GM19455 (cell line): ENCODE results near the gene PDP2.

ENCODE experiments used
- ATAC-seq: cut with Tn5 transposase; IDR thresholded peaks from one replicate; pipeline ENCODE4 v1.9.1; 2021; ENCODE audit not compliant: unreplicated experiment

The PDP2 gene

DNA sequence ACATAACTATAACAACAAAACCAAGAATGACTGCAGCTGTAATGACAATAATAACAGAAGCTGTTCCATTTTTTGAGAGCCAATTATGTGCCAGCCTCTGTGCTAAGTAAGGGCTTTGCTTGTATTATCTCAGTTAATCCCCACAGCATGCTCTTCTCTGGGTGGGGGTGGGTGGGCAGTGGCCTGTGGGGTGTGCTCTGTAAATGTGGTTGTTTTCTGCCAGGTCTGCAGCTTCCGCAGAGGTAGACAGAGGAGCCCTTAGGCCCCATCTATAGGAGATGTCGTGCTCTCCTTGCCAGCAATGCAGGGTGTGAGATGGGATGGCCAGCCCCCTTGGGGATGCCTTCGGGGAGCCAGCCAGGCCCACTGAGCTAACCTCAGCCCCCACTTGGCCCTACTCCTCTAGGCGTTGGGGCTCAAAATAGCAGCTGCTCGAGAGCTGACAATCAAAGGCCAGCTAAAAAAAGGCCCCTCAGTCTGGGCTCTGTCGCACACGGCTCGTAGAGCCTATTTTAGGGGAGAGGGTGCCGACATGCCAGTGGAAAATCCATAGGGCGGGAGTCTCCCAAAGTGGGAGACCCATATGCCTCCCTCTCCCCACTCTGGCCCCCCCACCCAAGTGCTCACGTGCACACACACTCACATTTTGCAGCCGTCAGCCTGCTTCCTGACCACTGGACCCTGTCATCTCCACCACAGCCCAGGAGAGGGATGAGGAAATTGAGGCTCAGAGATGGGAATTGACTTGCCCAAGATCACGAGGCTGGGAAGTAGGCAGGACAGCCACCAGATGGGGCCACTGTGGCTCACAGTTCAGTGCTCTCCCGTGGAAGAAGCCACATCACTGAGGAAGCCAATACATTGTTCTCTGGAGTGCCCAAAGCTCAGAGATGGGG, 22.6 kb downstream of the PDP2 start:
- ATAC-seq, result no peak

DNA sequence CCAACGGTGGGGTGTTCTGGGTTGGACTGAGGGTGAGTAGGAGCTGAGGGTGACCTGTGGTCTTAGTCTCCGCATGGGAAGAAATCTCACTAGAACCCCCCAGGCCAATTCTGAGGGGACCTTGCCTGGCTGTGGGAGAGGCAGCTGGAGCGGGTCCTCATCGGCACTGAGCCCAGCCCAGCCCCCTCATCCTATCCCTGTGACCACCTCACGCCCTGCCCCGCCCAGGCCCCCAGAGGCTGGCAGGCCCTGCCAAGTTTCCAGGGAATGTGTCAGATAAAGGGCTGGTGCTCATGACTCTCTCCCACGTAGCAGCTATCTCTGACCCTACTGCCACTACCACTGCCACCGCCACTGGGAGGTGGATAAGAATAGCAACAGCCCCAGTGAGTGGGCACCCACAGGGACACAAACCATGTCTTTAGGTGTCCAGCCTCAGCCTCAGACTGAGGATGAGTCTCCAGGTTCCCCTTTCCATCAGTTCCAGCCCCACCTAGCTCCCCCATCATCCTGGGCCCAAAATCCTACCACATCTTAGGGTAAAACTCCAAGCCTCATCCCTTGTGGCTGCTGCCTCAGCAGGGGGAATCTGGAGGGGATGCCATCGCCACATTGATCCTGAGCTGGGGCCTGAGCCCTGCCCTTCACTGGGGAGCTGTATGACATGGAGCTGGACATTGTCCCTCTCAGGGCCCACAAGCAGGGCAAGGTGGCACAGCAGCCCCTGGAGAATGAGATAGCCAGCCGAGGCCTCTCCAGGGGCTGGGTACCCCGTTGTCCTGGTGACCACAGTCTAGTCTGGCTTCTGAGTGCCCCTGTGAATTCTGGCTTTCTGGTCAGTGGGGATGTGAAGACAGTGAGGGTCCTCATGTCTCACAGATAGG, 23.5 kb downstream of the PDP2 start:
- no peak for ATAC-seq

DNA sequence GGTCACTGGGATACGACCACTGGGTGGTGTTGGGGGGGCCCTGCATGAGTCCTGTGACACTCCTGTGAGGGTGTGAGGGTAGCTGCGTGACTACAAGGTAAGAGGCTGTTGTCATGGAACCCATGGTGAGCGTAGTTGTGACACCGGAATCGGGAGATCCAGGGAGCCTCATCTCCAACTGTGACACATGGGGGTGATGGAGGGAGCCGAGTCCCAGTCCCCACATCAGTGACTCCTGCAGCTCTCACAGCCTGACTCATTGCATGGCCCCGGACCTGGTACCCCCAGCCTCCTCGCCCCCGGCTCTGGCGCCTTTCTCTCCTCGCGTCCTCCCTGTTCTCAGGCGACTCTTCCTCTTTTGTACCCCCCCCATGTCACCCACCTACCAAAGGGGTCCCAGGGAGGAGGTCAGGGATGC, 24.1 kb downstream of the PDP2 start:
- no peak for ATAC-seq

DNA sequence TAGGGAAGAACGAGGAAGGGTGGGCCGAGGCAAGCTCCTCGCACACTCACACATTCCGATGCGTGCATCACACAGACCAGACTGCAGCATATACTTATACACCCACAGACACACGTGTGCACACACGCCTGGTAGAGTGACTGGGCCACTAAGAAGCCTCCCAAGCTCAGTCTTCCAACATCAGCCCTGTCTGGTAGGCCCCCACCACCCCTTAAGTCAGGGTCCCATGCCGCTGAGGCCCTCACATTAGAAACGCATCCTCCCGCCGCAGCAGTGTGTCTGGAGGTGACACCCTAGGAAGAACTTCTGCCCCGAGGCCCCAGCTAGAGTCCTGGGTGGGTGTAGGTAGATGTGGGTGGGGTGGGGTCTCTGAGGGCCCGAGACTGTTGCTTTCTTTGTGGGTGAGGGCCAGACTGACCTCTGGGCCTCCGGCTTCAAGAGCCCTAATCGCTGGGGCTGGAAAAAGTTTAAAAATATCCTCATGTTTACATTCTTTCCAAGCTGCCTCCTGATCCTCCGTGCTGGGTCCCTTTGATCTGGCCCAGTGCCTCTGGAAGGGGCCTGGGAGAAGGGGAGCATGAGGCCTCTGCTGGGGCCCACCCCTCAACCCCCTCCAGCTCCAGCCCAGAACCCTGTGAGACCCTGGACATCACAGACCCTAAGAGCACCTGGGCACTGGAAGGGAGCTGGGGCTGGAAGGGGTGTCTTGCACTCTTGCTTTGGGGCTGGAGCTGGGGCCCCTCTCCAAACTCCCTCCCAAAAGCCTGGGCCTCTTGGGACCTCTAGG, 24.7 kb downstream of the PDP2 start:
- no peak for ATAC-seq

DNA sequence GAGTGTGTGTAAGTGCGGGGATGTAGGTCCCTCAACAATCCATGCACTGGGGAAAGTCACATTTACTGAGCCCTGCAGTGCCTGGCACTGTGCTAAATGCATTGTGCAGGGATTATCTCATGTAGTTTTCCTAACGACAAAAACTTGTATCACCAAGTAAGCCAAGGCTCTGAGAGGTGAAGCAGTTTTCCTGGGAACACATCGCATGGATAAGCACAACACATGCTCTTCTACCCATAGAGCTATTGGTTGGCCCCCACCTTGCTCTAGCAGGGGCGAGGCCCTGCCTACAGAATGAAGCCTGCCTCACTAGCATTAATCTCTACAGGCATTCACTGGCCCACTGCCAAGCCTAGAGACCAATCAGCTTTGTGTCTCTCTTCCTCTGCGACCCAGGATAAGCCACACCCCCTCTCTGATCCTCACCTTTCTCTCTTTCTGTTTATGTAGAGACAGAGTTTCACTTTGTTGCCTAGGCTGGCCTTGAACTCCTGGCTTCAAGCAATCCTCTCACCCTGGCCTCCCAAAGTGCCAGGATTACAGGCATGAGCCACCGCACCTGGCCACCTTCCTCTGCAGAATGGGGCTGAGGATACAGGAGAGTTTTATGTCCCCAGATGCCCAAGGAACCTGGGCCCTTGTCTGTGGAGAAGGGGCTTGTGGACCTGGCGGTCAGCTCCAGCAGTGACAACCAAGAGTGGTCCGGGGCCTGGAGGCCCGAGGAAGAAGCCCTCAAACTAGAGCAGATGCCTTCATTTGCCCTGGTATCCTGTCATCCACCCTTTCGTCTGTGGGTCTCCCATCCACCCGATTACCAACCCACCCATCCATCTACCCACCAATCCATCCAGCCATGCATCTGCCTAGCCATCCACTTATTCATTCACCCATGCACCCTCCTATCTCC, 25.6 kb downstream of the PDP2 start:
- ATAC-seq, result no peak

DNA sequence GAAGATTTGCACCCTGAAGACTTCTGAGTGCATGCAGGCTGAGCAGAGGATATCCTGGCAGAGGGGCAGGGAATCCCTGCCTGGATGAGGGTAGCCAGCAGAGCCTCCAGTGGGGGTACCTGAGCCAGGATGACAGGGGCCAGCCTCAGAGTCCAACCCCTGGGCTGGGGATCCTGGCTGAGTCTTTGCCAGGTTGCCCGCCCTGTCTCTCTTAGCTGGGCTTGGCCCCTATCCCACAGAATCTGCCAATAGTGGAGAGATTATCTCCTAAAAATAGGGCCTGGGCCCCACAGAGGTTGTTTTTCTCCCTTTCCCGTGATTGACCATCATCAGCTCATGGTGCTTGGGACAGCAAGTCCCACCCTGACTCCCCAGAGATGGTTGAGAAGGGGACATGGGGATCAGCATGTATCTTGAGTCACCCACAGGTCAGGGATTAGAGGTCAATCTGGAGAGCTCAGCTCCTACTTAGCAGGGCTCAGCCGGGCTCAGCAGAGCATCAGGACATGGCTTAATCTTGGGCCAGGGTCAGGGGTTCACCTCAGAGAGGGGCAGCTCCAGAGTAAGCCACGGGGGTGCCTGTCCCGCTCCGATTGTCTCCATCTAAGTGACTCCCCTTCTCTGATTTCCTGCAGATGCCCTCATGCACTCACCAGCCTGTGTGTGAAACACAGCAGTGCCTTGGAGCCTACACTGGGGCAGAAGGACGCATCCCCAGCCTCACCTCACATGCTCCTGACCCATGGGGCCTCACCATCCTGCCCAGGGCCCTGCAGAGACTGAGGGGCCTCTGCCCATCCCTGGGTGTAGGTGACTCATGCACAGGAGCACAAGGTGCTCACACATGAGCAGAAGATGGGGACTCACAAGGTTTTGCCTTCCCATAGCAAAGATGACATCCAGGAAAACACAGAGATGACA, 26.9 kb downstream of the PDP2 start:
- no peak for ATAC-seq

DNA sequence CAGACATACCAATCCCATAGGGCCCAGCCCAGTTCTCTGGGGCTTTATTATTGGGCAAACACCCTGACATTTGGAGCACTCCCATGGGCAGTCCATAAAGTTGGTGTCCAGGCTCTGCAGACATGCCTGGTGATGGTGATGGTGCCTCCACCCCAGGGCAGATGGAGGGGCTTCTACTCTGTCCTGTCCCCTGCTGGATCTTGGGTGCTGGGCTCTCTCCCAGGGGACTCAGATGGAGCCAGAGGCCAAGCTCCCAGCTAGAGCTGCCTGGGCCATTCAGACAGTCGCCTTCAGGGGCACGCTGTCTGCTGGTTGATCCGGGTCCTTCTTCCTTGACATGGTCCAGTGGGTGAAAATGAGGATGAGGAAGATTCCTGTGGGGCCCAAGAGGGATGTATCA, 27.8 kb downstream of the PDP2 start:
- no peak for ATAC-seq

DNA sequence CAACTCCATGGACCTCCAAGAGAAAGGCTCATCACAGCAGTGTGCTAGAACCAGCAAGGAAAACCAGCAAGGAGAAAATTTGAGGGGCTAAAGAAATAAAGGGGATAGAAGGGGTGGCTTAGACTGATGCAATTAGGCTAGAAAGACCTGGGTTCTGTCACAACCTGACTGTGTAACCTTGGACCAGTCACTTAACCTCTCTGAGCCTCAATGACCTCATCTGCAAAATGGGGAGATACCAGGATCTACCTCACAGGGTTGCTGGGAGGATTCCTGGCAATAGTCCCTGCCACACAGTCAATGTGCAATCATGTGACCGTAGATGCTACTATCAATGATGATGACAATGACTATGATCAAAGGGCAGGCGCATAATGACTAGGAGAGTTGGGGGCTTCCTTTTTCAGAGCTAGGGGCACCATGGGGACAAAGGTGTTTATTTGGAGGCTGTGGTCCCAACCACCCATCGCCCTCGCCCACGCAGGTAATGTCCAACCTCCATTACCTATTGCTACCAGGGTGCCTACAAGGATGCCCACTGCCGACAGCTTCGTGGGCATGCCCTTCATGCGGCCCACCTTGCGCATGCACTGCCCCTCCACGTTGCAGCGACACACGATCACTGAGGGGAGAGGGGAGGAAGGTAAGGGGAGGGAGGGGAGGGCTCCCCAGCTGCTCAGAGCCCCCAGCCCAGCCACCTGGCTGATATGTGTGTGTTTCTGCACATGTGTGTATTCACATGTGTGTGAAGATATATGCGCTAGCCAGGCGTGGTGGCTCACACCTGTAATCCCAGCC, 28.6 kb downstream of the PDP2 start:
- ATAC-seq, result no peak

DNA sequence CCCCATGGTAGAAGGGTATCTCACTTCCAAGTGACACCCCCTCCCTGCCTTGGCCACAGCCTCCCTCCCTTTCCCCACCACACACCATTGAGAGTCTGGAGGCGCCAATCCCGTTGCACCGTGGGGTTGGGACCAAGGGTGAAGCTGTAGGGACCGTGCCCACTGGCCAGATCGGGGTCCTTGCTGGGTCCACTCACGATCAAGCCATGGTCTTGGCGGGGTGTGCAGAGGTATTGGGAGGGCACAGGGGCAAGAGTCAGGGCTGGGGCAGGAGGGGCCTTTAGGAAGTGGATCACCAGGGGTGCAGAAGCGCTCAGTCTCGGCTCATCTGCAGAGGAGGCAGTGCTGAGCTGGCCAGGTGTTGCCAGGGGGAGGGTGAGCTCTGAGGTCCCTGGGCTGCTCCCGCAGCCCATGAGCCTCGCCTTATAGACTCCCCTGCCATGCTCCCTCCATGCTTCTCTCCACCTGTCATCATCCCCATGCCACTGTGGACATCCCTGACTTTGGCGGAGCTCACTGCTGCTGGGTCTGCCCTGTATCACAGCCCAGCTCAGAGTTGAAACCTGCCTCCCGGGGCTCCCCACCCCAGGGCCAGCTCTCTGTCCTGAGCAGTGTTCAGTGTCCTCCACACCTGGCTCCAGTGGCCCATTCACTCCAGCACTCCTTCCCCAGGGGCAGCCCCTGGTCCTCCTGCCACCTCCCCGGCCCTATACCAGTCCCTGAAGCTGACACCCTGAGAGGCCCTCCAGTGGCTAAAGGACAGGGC, 30.0 kb downstream of the PDP2 start:
- no peak for ATAC-seq

DNA sequence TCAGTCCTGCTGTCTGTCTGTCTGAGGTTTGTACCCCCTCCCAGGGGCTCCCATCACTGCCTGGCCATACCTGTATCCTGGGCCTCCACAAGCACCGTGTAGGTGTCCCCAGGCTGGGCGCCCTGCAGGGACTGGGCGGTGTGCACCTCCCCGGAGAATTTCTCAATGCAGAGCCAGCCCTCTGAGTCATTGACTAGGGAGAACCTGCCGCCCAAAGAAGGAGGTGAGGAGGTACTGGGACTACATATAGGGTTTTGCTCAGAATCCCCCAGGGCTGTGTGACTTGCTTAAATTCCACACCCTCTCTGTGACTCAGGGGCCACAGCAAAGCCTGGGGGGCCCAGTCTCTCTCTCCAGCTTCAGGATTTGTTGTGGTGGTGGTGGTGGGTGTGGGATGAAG, 30.8 kb downstream of the PDP2 start:
- ATAC-seq, result no peak

DNA sequence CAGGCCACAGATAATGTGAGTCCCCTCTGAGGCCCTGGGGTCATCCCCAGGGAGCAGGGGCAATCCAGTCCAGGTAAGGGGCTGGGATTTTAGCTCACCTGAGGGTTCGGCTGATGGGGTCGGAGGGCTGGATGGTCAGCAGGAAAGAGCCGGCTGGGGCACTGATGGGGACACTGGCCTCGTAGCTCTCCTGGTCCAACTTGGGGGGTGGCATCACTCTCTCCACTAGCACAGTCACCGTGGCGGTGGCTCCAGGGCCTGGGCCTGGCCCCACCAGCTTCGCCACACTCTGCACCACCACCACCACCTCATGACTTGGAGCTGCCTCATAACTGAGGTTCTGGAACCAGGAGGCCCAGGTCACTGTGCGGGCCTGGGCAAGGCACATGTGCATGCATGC, 31.5 kb downstream of the PDP2 start:
- ATAC-seq, result no peak

DNA sequence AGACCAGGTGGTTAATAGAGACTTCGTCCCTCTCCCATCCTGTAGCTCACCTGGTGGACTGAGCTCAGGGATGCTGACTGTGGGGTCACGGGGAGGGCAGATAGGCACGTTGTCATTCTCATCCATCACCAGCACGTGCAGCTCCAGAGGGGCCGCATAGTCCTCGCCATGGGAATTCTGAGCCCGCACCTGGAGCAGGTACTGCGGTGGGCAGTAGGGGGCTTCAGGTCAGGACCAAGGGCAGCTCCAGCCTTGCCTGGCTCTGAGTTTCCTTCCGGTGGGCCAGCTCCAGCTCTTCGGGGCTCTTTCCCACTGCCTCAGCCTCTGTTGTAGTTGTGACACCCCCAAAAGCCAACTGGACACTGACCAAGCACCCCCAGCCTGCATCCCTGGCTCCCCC, 32.8 kb downstream of the PDP2 start:
- no peak for ATAC-seq

DNA sequence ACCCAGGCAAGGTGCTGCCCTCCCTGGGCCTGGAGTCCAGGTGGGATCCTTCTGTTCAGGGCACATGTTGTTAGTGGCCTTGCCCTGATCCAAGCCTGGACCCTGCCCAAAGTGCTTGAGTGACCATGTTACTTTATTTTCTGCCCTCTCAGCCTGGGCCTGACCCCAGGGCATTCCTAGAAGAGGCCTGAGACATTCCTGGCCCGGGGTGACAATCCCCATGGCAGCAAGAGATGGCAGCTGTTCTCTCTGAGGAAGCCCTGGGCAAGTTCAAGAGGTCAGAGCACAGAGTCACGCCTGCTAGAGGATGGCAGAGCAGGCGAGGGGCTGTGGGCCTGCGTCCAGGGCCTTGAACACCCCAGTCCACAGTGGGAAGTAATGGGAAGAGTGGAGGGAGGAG, 33.4 kb downstream of the PDP2 start:
- no peak for ATAC-seq

DNA sequence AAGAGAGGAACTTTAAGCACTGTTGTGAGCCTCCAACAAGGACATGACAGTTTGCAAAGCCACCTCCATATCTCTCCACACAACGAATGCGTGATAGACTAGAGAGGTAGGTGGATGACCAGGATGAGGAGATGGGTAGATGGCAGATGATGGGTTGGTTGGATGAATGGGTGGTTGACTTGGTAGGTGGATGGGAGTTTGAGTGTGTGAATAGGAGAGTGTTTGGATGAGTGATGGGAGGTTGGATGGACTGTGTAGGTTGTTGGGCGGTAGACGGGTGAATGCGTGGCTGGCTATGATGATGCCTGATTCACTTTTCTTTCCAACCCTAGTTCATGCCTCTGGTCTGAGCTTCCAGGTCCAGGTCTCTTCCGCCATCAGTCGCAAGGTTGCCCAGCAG, 34.2 kb downstream of the PDP2 start:
- ATAC-seq, result no peak

DNA sequence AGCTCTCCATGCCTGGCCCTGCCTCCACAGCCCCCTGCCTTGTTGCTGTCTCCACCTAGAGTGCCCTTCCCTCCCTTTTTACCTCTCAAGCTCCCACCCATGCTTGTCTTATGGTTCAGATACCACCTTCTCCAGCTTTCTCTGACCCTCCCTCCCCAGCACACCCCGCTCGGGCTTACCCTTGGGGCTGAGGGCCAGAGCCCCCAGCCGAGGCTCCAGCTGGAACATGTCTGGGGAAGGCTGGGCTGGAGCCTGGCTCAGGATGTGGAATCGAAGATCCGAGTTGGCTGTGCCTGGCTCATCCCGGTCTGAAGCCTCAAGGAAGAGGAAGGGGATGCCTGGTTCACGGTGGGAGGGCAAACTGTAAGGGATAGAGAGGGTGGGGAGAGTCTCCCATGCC, 34.7 kb downstream of the PDP2 start:
- ATAC-seq, result no peak

DNA sequence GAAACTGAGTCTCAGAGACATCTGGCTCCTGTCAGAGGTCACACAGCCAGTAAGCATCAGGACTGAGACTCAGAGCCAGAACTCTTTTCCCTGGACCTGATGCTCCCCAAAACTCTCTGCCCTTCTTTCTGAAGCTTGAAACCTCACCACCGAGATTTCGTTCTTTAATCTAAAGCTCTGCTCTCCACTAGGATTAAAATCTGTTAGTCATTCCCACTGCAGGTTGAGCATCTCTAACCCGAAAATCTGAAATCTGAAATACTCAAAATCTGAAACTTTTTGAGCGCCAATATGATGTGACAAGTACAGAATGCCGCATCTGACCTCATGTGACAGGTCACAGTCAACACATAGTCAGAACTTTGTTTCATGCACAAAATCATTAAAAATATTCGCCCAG, 36.2 kb downstream of the PDP2 start:
- no peak for ATAC-seq

DNA sequence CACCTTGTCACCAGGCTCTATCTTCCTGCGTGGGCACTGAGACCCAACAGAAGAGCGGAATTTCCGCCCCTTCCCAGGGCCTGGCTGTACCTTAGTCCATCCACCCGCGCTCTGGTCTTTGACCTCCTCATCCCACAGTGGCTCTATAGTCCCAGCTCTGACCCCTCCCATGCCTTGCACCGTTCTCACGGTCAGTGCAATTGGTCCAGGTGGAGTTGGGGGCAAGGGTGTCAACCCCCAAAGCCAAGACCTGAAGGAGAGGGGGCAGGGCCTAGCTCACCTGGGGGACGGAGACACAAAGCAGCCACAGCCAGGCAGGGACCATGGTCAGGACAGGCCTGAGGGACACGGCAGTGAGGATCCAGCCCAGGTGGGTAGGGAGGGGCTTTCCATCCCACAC, 37.4 kb downstream of the PDP2 start:
- ATAC-seq, result no peak

DNA sequence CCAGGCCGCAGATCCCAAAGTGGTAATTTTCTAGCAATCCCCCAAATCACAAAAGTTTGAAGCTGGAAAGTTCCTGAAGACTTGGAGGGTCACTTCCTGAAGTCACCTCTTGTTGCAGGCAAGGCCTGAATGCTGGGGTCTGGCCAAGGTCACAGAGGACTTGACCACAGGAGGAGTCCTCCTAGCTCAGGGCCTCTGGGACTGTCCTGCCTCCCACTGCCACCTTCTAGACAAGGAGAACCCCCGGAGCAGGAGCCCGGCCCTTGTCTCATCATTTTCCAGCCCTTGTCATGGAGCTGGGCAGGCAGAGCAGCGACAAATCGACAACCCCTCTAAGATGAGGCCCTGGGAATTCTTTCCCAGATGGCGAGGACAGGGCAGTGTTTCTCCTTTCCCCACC, 38.0 kb downstream of the PDP2 start:
- no peak for ATAC-seq
